HG02840 (cell line): ENCODE results near the gene ZFYVE1.
A peak's percentile ranks its signal among the peaks of the same experiment; 100 is the strongest.

Experiments
- ATAC-seq: cut with Tn5 transposase; IDR thresholded peaks from one replicate; pipeline ENCODE4 v1.9.1; 2021; ENCODE audit warnings: mild to moderate bottlenecking, moderate library complexity, moderate number of reproducible peaks; ENCODE audit not compliant: unreplicated experiment, low FRiP score

ZFYVE1 gene

GRCh38 chr14:72925815-72926291, 101.1 kb downstream of the ZFYVE1 start:
- ATAC-seq: peak; percentile 16

GRCh38 chr14:72925171-72925759, 101.6 kb downstream of the ZFYVE1 start:
- no peak for ATAC-seq

- ATAC-seq: no peak
Measured at GRCh38 chr14:72924337-72924736, 102.6 kb downstream of the ZFYVE1 start.

- ATAC-seq: no peak
Measured at GRCh38 chr14:72921396-72921795, 105.5 kb downstream of the ZFYVE1 start.

GRCh38 chr14:72920008-72920407, 106.9 kb downstream of the ZFYVE1 start:
- no peak for ATAC-seq
